ENCODE data around the gene ITGB5.

The ITGB5 gene, protein sequence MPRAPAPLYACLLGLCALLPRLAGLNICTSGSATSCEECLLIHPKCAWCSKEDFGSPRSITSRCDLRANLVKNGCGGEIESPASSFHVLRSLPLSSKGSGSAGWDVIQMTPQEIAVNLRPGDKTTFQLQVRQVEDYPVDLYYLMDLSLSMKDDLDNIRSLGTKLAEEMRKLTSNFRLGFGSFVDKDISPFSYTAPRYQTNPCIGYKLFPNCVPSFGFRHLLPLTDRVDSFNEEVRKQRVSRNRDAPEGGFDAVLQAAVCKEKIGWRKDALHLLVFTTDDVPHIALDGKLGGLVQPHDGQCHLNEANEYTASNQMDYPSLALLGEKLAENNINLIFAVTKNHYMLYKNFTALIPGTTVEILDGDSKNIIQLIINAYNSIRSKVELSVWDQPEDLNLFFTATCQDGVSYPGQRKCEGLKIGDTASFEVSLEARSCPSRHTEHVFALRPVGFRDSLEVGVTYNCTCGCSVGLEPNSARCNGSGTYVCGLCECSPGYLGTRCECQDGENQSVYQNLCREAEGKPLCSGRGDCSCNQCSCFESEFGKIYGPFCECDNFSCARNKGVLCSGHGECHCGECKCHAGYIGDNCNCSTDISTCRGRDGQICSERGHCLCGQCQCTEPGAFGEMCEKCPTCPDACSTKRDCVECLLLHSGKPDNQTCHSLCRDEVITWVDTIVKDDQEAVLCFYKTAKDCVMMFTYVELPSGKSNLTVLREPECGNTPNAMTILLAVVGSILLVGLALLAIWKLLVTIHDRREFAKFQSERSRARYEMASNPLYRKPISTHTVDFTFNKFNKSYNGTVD

DNA sequence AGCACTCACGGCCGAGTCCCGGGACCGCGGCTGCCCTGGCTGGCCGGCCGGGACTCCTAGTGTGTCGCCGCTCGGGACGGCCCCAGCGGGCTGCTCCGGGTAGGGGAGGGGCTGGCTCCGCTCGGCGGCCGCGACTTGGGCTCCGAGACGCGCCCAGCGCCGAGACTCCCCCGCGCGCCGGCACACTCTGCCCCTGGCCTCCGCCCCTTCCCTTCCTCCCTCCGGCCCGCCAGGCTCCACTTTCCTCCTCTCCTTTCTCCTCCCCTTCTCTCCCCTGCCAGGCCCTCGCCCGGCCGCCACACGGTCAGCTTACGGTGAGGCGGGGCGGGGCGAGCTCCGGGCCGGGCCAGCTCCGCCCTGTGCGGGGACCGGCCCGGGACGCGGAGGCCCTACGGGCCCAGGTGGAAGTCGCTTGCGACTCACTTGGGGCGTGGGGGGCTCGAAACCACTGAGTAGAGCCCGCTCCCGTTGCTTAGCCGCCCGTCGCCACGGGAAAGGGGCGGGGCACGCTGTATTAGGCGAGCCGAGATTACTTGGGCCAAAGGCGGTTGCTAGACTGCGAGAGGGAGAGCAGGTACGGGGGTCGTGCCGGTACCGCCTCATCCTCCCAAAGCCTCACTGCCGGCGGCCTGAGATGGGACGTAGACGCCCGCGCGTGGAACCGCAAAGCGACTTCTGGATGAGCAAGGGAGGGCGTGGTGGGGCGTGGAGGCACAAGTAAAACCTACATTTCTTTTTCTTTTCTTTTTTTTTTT, at the start of gene ITGB5:
ITGB5 (minus strand) TSS at position 189 of the 755 bp plus-strand sequence. CDS start 365 bp downstream, outside the sequence.
- DNase-seq = no peak

DNA sequence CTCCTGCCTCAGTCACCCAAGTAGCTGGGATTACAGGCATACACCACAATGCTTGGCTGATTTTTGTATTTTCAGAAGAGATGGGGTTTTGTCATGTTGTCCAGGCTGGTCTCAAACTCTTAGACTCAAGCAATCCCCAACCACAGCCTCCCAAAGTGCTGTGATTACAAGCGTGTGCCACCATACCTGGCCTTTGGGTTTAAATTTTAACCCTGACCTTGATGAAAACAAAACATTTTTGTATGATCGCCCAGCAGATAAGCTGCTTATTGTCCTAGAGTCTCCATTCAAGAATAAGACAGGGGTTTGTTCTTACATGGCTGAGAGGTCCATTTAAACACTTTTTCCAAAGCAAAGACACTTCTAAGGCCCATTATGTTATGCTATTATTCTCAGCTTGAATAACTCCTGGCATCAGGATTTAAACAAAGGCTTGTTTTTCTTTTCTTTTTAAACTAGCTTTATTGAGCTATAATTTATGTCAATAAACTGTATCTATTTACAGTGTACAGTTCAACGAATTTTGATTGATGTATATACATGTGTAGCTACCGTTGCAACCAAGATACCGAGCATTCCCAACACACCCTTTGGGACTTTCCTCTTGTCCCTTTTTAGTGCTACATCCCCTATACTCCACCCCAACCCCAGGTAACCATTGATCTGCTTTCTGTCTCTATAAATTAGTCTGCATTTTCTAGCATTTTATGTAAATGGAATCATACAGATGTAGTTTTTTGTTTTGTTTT, 48.8 kb upstream of the ITGB5 start:
- DNase-seq = no peak

DNA sequence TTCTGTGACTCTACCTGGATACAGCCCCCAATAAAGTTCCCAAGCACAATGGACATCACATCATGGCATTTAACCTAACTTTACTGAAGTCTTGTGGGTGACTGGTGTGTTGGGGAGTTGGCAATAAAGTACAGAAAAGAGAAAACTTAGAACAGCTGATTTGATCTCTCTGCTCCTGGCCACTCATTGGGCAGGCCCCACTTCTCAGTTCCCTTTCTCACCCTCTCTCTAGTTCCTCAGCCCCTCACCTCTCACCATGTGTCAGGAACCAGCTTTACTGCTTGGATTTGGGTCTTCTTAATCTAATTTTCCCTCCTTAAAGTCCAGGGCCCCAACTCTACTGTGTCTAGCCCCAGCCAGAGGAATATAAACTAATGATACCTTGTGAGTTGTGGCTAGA, 48.1 kb upstream of the ITGB5 start:
- DNase-seq = no peak

DNA sequence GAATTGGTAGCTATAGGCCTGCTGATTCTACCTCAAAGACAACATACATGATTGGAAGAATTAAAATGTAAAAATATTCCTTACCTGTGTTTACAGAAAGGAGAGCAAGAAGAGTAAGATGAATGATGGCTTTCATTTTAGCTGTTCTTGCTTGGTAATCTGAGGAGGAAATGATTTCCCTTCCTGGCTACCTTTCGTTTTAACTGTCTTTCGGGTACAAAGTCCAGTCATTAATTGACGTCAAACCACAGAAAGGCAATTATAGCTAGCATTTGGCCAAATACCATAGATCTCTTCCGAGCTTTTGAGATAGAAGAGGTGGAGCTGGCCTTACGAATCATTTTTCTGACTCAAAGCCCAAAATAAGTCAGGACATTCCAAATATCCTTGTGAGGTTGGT, 47.4 kb upstream of the ITGB5 start, which contains the start of gene MUC13:
MUC13 (minus strand) TSS at position 175 of the 400 bp plus-strand sequence; CDS start at position 136, 39 bp downstream.
- no peak for DNase-seq

DNA sequence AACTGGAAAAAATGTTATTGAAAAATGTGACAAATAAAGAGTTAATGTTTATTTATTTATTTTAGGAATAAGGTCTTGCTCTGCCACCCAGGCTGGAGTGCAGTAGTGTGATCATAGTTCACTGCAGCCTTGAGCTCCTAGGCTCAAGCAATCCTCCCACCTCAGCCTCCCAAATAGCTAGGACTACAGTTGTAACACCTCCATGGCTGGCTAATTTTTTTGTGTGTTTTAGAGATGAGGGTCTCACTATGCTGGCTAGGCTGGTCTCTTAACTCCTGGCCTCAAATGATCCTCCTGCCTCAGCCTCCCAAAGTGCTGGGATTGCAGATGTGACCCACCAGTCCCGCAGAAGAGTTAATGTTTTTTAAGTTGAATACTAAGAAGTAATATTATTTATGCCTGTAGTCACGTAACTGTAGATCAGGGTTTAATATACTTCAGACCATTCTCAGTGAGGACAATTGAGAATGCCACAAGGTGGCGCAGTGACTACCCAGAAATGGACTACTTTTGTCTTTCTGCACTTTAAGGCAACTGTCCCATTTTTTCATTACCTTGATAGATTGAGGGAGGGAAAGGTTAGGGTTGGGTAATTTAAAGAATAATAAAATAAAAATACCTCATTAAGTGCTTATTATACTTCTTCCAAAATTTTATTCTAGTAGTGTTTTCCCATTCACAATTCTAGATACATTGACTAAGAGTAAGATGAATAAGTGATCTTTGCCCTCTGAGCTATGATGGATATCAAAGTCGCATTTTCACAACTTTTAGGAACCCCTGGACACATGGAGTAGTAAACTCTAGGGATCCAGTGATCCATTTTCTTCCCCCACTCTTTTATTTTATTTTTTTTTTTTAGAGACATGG, 41.4 kb upstream of the ITGB5 start:
- peak; percentile 51 for DNase-seq

DNA sequence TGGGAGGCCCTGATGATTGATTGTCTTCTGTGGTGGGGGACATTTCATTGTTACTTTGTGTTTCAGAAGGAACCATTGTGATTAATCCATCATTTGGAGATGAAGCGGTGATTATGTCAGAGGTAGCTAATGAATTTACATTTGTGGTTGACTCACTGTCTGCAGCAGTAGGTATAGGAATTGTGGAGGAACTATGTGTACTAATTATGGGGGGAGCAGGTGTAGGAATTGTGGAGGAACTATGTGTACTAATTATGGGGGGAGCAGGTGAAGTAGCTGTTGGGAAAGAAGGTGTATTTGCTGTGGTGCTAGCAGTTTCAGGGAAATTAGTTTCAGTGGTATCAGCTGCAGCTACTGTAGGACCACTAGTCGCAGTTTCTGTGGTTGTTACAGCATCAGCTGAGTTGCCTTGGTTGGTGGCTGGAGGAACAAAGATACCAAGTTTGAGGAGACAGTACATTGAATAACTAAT, 40.4 kb upstream of the ITGB5 start:
- DNase-seq = no peak

DNA sequence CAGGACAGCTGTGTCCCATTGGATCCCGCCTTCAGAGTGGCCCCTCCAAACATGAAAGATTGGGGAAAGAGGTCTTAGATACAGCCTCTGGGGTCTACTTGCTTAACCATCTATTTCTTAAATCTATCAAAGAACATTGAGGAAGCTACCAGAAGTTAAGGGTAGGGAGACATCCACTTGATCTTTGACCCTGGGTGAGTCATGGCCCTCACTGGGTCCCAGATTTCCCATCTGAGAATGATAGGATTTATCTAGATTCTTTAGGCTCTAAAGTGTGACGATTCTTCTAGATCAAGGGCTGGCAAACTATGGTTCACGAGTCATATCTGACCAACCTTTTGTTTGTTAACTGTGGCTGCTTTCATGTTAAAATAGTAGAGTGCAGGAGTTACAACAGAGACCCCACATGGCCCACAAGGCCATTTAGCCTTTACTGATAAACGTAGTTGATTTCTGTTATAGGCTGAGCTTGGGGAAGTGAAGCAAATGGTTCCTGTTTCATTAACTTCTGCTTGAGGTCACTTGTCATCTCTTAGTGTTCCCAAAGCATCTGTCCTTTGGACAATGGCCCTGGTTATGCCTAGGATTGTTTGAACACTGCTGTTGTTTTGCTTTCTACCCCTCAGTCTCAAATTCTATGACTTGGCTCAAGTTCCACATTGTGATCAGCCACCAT, 39.4 kb upstream of the ITGB5 start:
- DNase-seq = no peak

DNA sequence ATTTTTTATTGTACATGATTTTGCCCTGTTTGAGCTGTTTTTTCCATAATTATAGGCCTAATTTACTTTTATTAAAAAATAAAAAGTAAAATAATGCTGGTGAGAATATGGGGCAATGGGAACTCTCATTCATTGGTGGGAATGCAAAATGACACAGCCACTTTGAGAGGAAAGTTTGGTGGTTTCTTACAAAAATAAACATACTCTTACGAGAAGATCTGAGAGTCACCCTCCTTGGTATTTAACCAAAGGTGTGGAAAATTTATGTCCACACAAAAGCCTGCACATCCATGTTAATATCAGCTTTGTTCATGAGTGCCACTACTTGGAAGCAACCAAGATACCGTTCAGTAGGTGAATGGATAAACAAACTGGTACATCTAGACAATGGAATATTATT, 37.6 kb upstream of the ITGB5 start:
- no peak for DNase-seq

DNA sequence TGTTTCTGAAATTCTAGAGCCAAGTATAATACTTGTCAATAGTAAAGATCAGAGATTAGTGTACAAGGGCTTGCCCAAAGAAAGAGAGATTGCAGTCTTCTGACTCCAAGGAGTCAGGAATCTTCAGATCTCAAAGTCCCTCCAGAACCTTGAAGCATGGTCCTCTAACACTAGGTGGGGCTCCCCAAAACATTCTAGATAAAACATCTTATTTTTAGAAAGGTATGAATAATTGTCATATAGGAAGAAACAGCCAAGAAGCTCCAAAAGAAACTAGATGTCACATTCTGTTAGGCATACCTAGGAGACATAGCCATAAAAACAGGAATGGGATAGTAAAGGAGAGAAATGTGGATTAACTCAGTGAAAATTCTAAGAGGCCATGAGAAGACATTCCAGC, 36.7 kb upstream of the ITGB5 start:
- no peak for DNase-seq

DNA sequence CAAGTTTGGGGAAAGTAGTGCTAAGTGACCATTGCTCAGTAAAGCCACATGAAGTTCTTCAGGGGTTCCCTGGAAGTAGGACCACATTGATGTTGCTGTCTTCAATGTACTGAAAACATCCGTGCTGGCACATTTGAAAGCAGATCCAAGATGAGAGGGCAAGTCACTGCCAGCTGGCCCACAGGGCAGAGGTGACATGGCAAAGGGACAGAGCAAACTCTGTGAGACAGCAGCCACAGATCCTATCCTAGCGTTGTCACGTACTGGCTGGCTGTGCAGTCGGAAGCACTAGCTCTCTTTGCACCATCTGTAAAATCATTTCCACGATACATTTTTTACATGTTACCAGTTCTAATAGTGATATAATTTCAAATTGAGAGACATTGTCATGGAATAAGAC, 33.6 kb upstream of the ITGB5 start:
- DNase-seq = no peak

DNA sequence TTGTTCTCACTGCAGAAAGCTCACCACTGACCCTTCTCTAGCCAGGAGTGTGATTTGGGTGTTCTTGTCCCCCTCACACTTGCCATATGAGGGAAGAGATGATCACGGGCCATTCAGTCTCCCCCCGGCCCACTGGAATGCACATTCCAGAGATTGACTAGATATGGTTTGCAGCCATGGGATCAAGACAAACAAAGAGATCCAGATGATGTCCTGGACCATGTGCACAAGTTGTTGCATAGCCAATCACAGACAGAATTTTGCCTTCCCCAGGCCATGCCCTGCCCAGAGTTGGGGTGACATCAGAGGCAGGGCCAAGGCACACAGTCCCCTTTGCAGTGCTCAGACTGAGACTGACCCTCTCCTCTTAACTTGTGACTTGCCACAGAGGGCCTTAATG, 32.6 kb upstream of the ITGB5 start:
- DNase-seq = no peak

DNA sequence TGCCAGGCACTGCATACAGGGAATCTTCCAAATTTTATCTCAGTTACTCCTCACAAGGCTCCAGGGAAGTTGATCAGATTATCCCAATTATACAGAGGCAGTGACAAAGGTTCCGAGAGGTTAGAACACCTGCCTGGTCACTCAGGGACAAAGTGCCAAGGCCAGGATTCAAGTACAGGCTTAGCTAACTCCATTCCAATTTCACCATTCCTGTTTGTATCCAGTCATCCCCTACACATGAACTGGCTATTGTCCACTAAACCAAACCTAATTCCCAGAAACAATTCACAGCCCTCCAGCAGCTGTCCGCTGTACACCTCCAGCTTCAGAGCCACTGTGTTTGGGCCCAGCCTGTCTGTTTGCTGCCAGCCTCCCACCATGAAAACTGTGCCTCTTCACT, 31.4 kb upstream of the ITGB5 start:
- no peak for DNase-seq

DNA sequence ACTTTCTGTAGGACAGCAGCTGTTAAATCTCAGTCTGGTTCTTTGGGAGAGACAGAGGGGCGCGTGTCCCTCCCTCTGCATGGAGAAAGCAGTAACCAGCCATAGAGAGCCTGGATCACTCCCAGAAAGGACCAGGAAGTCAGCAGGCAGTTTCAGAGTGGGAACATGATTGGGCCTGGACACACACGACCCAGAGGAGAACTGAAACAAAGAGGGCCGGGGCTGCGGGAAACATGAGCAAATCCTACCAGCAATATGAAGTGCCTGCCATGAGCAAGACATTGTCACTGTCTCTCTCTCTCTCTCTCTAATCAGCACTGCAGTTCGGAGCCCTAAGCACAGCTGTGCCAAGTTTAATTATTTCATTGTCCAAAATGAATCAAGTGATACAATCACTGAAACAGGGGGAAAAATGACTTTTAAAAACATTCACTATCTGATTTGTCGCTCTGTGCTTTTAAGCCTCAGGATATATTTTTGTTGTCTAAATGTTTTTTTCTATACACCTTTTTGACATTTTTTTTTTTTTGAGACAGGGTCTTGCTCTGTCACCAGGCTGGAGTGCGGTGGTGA, 29.8 kb upstream of the ITGB5 start:
- DNase-seq = no peak

DNA sequence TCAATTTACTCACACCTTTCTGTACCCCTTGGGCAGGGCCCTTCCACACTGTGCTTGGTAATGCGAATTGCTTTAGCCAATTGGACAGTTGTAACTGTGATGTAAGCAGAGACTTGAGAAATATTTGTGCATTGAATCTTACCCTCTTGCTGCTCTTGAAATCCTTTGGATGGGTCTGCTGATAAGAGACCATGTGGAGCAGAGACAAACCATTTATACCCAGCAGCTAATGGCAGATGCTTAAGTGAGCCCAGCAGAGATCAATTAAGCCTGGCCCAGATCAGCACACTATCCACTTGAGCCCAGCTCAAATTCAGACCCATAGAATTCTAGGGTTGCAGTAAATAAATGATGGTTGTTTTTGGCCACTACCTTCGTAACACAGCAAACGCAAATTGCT, 28.1 kb upstream of the ITGB5 start:
- no peak for DNase-seq

DNA sequence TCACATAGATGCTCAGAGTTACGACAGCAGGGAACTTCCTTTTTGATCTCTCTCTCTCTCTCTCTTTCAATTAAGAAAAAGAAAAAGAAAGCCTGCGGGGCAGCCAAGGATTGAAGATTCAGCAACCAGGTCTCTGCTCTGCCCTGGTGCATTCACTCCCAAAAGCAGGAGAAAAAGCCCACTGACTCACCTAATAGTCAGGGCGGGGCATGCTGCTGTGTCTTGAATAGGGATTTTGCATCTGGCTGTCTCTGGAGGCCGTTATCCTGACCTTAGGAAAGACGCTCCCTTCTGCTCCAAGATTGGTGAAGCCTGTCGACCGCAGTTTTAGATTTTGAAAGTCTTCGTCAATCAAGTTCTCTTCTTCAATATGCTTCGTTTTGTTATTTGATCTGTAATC, 20.8 kb upstream of the ITGB5 start:
- no peak for DNase-seq

DNA sequence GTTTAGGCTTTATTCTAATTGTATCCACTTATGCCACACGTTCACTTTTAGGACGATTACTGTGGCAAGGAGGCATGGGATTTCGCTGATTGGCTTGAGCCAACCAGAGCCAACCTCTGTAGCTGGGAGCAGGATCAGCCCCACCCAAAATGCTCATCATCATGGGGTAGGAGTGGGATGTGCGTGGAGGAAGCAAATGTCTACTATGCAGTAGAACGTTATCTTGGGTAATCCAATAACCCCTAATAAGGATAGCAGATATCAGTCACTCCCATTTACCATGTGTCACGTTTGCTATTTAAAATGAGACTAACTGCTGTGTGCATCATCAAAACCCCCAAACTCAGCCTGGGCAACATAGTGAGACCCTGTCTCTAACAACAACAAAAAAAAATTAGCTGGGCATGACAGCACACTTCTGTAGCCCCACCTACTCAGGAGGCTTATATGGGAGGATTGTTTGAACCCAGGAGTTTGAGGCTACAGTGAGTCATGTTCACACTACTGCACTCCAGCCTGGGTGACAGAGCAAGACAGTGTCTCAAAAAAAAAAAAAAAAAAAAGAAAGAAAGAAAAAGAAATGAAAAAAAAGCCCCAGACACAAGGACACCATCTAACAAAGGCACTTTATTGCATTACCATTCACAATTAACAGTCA, 17.8 kb upstream of the ITGB5 start:
- DNase-seq = no peak

DNA sequence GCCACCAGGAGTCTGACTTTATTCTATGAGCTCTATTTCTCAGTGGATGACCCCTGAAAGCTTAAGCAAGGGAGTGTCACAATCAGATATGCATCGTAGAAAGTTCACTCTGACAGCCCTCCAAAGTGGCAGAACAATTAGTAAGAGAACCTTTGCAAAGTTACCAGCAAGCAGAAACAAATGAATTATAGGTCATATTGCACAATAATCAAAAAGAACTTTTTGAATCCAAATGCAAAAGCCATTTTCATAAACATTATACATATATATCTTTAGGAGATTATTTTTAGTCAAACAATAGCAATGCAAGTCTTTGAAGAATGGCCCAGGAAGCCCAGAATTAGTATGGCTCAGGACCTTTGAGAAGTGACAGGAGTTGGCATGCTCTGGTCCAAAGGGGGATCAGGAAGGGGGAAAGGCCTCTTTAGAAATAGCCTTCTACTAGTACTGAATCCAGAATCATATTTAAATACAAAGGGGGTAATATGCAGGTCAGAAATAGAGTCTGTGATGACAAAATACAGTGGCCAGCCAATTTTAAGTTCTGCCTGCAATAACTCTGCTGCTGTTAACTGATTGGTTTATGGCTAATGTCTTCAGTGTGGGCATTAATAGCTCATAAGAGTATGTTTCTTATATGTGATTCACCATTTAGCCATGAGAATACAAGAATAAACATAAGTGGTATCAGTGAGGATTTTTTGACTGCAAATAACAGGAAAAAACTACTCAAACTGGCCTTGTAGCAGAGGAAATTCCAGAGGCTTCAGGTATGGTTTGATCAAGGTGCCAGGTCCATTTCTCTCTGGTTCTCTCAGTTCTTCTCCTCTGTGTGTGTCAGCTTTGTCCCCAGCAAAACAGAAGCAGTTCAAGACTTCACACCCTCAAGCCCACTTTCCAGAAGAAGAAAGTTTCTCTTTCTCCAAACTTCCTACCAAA, 17.0 kb upstream of the ITGB5 start:
- no peak for DNase-seq

DNA sequence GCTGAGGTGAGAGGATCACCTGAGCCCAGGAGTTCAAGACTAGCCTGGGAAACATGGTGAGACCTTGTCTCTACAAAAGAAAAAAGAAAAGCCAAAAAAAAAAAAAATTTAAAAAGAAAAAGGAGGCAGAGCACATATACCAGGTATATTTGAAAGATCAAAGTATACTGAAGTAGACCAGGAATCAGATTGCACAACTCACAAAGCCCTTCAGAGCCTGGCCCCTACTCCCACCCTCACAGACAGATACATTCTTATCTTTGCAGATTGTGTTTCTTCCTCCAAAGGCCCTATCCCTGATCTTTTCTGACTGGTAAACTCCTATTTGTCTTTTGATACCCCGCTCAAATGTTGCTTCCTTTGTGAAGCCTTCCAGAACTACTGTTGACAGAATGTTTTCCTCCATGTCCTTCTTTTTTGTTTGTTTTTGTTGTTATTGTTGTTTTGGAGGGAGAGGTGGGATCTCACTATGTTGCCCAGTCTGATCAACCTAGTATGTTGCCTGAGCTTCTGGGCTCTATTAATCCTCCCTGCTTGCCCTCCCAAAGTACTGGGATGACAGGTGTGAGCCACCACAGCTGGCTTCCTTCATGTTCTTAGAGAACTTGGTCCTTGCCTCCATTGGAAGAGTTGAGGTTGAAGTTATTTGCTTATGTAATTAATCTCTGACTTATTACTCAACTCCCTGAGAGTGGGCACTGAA, 9.8 kb upstream of the ITGB5 start:
- no peak for DNase-seq
